ENCODE results near the gene REX1BD. TPM values are rescaled to one million over a fixed set of nuclear protein-coding genes. Genes with fewer than 3 reads are reported as not detected.

The REX1BD gene
- total RNA-seq, 1 experiment from 2014 or later = 44.8 TPM

DNA sequence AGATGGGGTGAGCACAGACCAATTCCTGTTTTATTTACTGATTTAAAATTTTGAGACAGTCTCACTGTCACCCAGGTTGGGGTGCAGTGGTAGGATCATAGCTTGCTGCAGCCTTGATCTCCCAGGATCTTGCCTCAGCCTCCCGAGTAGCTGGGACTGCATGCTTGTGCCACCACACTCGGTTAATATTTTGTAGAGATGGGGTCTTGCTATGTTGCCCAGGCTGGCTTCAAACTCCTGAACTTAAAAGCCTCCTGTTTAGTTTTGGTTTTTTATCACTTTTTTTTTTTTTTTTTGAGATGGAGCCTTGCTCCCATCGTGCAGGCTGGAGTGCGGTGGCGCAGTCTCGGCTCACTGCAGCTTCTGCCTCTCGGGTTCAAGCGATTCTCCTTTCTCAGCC lies 12.2 kb upstream of the REX1BD start:
- Histone ChIP-seq H4K20me1 (ENCODE audit: insufficient read depth) (peaks cover 41% of the 10 kb centered on the region), H3K79me2 (ENCODE audit: low read depth) (peaks cover 36% of the 10 kb centered on the region), H3K36me3 (ENCODE audit: low read depth) (peaks cover 29% of the 10 kb centered on the region), H3K27ac (no peak overlapping the region), H3K9me2 (ENCODE audit: insufficient read depth) (no peaks in the 10 kb centered on the region), H3K4me3 (no peak overlapping the region), H3F3A (ENCODE audit: insufficient read depth, low read depth) (peaks cover 79% of the 10 kb centered on the region), H2AFZ (no peak overlapping the region), H3K27me3 (ENCODE audit: insufficient read depth, low read depth) (no peaks in the 10 kb centered on the region), H3K4me2 (no peak overlapping the region), H3K9me3 (ENCODE audit: insufficient read depth, low read depth) (no peaks in the 10 kb centered on the region), H3K4me1 (replicated peaks; ENCODE audit: insufficient read depth) (peaks cover 10% of the 10 kb centered on the region)
- no peak for DNase-seq
- TF ChIP-seq EZH2 (IDR thresholded peaks at IDR 0.05; ENCODE audit: low read depth) = no peak
- TF ChIP-seq, protein P1, sequence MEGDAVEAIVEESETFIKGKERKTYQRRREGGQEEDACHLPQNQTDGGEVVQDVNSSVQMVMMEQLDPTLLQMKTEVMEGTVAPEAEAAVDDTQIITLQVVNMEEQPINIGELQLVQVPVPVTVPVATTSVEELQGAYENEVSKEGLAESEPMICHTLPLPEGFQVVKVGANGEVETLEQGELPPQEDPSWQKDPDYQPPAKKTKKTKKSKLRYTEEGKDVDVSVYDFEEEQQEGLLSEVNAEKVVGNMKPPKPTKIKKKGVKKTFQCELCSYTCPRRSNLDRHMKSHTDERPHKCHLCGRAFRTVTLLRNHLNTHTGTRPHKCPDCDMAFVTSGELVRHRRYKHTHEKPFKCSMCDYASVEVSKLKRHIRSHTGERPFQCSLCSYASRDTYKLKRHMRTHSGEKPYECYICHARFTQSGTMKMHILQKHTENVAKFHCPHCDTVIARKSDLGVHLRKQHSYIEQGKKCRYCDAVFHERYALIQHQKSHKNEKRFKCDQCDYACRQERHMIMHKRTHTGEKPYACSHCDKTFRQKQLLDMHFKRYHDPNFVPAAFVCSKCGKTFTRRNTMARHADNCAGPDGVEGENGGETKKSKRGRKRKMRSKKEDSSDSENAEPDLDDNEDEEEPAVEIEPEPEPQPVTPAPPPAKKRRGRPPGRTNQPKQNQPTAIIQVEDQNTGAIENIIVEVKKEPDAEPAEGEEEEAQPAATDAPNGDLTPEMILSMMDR (conservative IDR thresholded peaks at IDR 0.05) = no peak
- ChIA-PET POLR2A (ENCODE audit: unreplicated experiment) (no interaction called here), CTCF (no interaction called here)
- intact Hi-C loops (cut with micrococcal nuclease; ENCODE audit: unreplicated experiment) = loop anchor here (10.0 kb wide), 1 partner anchor 338 kb away; the partner anchor contains the start of genes COPE and DDX49
- no TSS peak for BruUV-seq (replicated peaks)

DNA sequence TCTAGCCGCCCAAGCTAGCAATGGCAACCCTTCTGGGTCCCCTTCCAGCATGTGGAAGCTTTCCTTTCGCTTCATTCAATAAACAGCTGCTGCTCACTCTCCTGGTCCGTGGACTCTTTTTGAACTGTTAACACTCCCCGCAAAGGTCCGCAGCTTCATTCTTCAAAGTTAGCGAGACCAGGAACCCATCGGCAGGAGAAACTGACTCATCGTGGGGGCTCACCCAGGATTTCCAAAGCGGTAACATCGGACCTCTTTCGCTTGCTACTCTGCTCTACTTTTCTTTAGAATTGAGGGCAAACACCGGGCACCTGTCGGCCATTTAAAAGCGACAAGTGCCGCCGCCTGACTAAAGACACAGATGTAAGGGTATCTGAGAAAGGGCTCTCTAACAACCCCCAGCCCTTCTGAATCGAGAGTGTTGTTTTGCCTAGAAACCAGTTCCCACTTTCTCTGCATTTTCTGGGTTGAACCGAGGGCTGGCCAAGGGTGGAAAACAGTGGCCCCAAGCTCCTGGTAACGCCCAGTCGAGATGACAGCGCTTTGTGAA lies 11.2 kb upstream of the REX1BD start:
- ChIA-PET POLR2A (ENCODE audit: unreplicated experiment) (no interaction called here), CTCF (no interaction called here)
- Histone ChIP-seq H3K4me3 (no peak overlapping the region), H3K9me2 (ENCODE audit: insufficient read depth) (no peaks in the 10 kb centered on the region), H2AFZ (no peak overlapping the region), H3K4me1 (replicated peaks; ENCODE audit: insufficient read depth) (peaks cover 10% of the 10 kb centered on the region), H3K4me2 (no peak overlapping the region), H3K9me3 (ENCODE audit: insufficient read depth, low read depth) (no peaks in the 10 kb centered on the region), H3K27ac (no peak overlapping the region), H3K79me2 (ENCODE audit: low read depth) (peaks cover 29% of the 10 kb centered on the region), H3K36me3 (ENCODE audit: low read depth) (peaks cover 29% of the 10 kb centered on the region), H3K27me3 (ENCODE audit: insufficient read depth, low read depth) (no peaks in the 10 kb centered on the region), H4K20me1 (ENCODE audit: insufficient read depth) (peaks cover 37% of the 10 kb centered on the region), H3F3A (ENCODE audit: insufficient read depth, low read depth) (peaks cover 74% of the 10 kb centered on the region)
- BruUV-seq (replicated peaks) = no TSS peak
- intact Hi-C loops (cut with micrococcal nuclease; ENCODE audit: unreplicated experiment) = loop anchor here (10.0 kb wide), 1 partner anchor 337 kb away; the partner anchor contains the start of genes COPE and DDX49
- no peak for TF ChIP-seq EZH2 (IDR thresholded peaks at IDR 0.05; ENCODE audit: low read depth)
- TF ChIP-seq, protein P1 (conservative IDR thresholded peaks at IDR 0.05) = no peak
- DNase-seq = no peak

DNA sequence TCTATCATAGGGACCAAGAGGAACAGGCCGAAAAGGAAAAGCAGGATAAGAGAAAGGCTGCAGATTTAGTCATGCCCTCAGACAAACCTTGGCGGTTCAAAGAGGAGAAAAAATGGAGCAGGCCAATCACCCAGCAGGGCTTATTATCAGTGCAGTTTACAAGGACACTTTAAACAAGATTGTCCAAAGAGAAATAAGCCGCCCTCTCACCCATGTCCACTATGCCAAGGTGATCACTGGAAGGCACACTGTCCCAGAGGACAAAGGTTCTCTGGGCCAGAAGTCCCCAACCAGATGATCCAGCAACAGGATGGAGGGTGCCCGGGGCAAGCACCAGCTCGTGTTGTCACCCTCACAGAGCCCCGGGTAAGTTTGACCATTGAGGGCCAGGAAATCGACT lies 8.3 kb upstream of the REX1BD start:
- no peak for DNase-seq
- no peaks in the 10 kb centered on the region for H3K4me1 ChIP-seq (replicated peaks; ENCODE audit: insufficient read depth)
- no peak overlapping the region for H3K4me3 ChIP-seq
- H3K27ac ChIP-seq = no peak overlapping the region
- no peak overlapping the region for H3K4me2 ChIP-seq
- CTCF ChIA-PET = no interaction called here
- POLR2A ChIA-PET (ENCODE audit: unreplicated experiment) = no interaction called here
- no peaks in the 10 kb centered on the region for H3K27me3 ChIP-seq (ENCODE audit: insufficient read depth, low read depth)
- H3K36me3 ChIP-seq (ENCODE audit: low read depth) = peaks cover 10% of the 10 kb centered on the region
- no peaks in the 10 kb centered on the region for H3K9me2 ChIP-seq (ENCODE audit: insufficient read depth)
- no peaks in the 10 kb centered on the region for H3K79me2 ChIP-seq (ENCODE audit: low read depth)
- H2AFZ ChIP-seq = no peak overlapping the region
- no peaks in the 10 kb centered on the region for H3K9me3 ChIP-seq (ENCODE audit: insufficient read depth, low read depth)
- no peak for TF ChIP-seq EZH2 (IDR thresholded peaks at IDR 0.05; ENCODE audit: low read depth)
- TF ChIP-seq, protein P1 (conservative IDR thresholded peaks at IDR 0.05) = no peak
- BruUV-seq (replicated peaks) = no TSS peak
- H4K20me1 ChIP-seq (ENCODE audit: insufficient read depth) = peaks cover 8% of the 10 kb centered on the region; the same call in 1 of the 2 replicates
- intact Hi-C loops (cut with micrococcal nuclease; ENCODE audit: unreplicated experiment) = no loop called here
- H3F3A ChIP-seq (ENCODE audit: insufficient read depth, low read depth) = peaks cover 47% of the 10 kb centered on the region
